ENCODE results near the gene FKBP6.

GRCh38 chr7:73303546-73303945, 24.4 kb upstream of the FKBP6 start:
- no peak for TF ChIP-seq POLR2AphosphoS5 (IDR thresholded peaks at IDR 0.05)
- TF ChIP-seq CTCF (IDR thresholded peaks at IDR 0.05), result no peak
